HepG2 (cell line): ENCODE measurements around the gene NRN1L. TPM values are rescaled to one million over a fixed set of nuclear protein-coding genes. Genes with fewer than 3 reads are reported as not detected.

Experiments
- AHDC1 ChIP-seq: sonication (generic); formaldehyde crosslinking; IDR thresholded peaks from 2 replicates; pipeline ENCODE4 v1.5.1; 2020; ENCODE audit warnings: mild to moderate bottlenecking, missing genetic modification reagents, borderline replicate concordance
- ATAD3A ChIP-seq: sonication (generic); formaldehyde crosslinking; IDR thresholded peaks from 2 replicates; pipeline ENCODE4 v1.4.0; 2020; ENCODE audit warnings: missing genetic modification reagents
- FOXO1 ChIP-seq: sonication (generic); formaldehyde crosslinking; IDR thresholded peaks from 2 replicates; pipeline ENCODE4 v1.4.0; 2020; ENCODE audit warnings: missing genetic modification reagents
- MBNL3 ChIP-seq: fragments of 250-450 bp; sonication (Bioruptor Pico); conservative IDR thresholded peaks from 2 replicates; pipeline ENCODE4 v1.8.0; 2022; ENCODE audit warnings: mild to moderate bottlenecking, inconsistent platforms
- POLR2G ChIP-seq: fragments of 200-400 bp; formaldehyde crosslinking; IDR thresholded peaks from 2 replicates; pipeline ENCODE4 v1.6.1; 2018; ENCODE audit warnings: mild to moderate bottlenecking, low read depth, low read length, moderate library complexity
- THYN1 ChIP-seq: sonication (generic); formaldehyde crosslinking; IDR thresholded peaks from 2 replicates; pipeline ENCODE4 v1.8.1; 2023; ENCODE audit warnings: low read depth, mild to moderate bottlenecking, moderate library complexity, missing genetic modification reagents, borderline replicate concordance
- ZC3H13 ChIP-seq: sonication (generic); formaldehyde crosslinking; IDR thresholded peaks from 2 replicates; pipeline ENCODE4 v1.8.1; 2023; ENCODE audit warnings: mild to moderate bottlenecking, missing genetic modification reagents, moderate library complexity
- ZNF235 ChIP-seq: sonication (generic); formaldehyde crosslinking; IDR thresholded peaks from 2 replicates; pipeline ENCODE4 v1.8.1; 2023; ENCODE audit warnings: mild to moderate bottlenecking, missing genetic modification reagents, borderline replicate concordance
- ZNF30 ChIP-seq: sonication (generic); formaldehyde crosslinking; IDR thresholded peaks from 2 replicates; pipeline ENCODE4 v1.5.0; 2020; ENCODE audit warnings: mild to moderate bottlenecking, missing genetic modification reagents
- ZNF441 ChIP-seq: sonication (generic); formaldehyde crosslinking; IDR thresholded peaks from 2 replicates; pipeline ENCODE4 v1.7.0; 2021; ENCODE audit warnings: missing genetic modification reagents, borderline replicate concordance
- ZNF580 ChIP-seq: IDR thresholded peaks from 2 replicates; pipeline ENCODE4 v1.6.1; 2016; ENCODE audit warnings: low read depth, borderline replicate concordance
- ZNF660 ChIP-seq: sonication (generic); formaldehyde crosslinking; IDR thresholded peaks from 2 replicates; pipeline ENCODE4 v1.5.1; 2020; ENCODE audit warnings: mild to moderate bottlenecking, low read depth, missing genetic modification reagents, borderline replicate concordance
- ZNF777 ChIP-seq: sonication (generic); formaldehyde crosslinking; IDR thresholded peaks from 2 replicates; pipeline ENCODE4 v1.4.0; 2020; ENCODE audit warnings: missing genetic modification reagents
- ZNF784 ChIP-seq: sonication (generic); formaldehyde crosslinking; IDR thresholded peaks from 2 replicates; pipeline ENCODE4 v1.5.1; 2020; ENCODE audit warnings: missing genetic modification reagents, mild to moderate bottlenecking, borderline replicate concordance
- ZSCAN5A ChIP-seq: sonication (generic); formaldehyde crosslinking; IDR thresholded peaks from 2 replicates; pipeline ENCODE4 v1.8.0; 2022; ENCODE audit warnings: mild to moderate bottlenecking, missing genetic modification reagents, borderline replicate concordance
- polyA plus RNA-seq, 8 experiments: library from polyadenylated mRNA; depleted of rRNA in 3 of 8; stranded (reverse) in 7 of 8; unstranded in 1 of 8; fragments of >200 nt; fragmentation: Illumina TruSeq in 4 of 8; extraction: Trizol in 4 of 8; gene quantifications; 2 replicates each; pipeline versions ENCODE4 v1.2.1 to v1.2.3, GENCODE V29; 2011 to 2016; ENCODE audit warnings: low read depth in 4 of 8, missing spikeins in 1 of 8, mixed read lengths in 1 of 8; ENCODE audit not compliant: insufficient read depth in 1 of 8
- total RNA-seq, 5 experiments: library from RNA; depleted of rRNA; stranded (reverse); fragments of >200 nt; fragmentation: Illumina TruSeq; extraction: Trizol; gene quantifications; 2 replicates each; pipeline ENCODE4 v1.2.3, GENCODE V29; 2016; ENCODE audit warnings: low read depth in 1 of 5
- TF ChIP-seq, protein P1 (sequence below): sonication (generic); formaldehyde crosslinking; IDR thresholded peaks from 2 replicates; pipeline ENCODE4 v1.4.0; 2020; ENCODE audit warnings: missing genetic modification reagents

The NRN1L gene
- total and polyA plus RNA-seq, 2 of the 13 experiments (the other 11 are each of a cell fraction or from before 2014, with no cell fraction given), result 0.53 to 1.2 TPM

- TF ChIP-seq, protein P1, sequence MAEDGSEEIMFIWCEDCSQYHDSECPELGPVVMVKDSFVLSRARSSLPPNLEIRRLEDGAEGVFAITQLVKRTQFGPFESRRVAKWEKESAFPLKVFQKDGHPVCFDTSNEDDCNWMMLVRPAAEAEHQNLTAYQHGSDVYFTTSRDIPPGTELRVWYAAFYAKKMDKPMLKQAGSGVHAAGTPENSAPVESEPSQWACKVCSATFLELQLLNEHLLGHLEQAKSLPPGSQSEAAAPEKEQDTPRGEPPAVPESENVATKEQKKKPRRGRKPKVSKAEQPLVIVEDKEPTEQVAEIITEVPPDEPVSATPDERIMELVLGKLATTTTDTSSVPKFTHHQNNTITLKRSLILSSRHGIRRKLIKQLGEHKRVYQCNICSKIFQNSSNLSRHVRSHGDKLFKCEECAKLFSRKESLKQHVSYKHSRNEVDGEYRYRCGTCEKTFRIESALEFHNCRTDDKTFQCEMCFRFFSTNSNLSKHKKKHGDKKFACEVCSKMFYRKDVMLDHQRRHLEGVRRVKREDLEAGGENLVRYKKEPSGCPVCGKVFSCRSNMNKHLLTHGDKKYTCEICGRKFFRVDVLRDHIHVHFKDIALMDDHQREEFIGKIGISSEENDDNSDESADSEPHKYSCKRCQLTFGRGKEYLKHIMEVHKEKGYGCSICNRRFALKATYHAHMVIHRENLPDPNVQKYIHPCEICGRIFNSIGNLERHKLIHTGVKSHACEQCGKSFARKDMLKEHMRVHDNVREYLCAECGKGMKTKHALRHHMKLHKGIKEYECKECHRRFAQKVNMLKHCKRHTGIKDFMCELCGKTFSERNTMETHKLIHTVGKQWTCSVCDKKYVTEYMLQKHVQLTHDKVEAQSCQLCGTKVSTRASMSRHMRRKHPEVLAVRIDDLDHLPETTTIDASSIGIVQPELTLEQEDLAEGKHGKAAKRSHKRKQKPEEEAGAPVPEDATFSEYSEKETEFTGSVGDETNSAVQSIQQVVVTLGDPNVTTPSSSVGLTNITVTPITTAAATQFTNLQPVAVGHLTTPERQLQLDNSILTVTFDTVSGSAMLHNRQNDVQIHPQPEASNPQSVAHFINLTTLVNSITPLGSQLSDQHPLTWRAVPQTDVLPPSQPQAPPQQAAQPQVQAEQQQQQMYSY (CRISPR knock-in tag), result no peak
- TF ChIP-seq ZNF235 (CRISPR knock-in tag) (no peak), AHDC1 (CRISPR knock-in tag) (no peak), ZNF777 (CRISPR knock-in tag) (peak; percentile 6; the same call in 1 of the 2 replicates), FOXO1 (CRISPR knock-in tag) (no peak), ATAD3A (CRISPR knock-in tag) (no peak), ZNF784 (CRISPR knock-in tag) (no peak), THYN1 (CRISPR knock-in tag) (no peak), ZC3H13 (CRISPR knock-in tag) (peak; percentile 23; the same call in 1 of the 2 replicates), ZNF580 (CRISPR knock-in tag) (no peak), ZNF30 (CRISPR knock-in tag) (0 out of 2 replicates have a peak, but pooled peaks have one; percentile 52), POLR2G (peak; percentile 53), ZSCAN5A (0 out of 2 replicates have a peak, but pooled peaks have one; percentile 45), MBNL3 (CRISPR knock-in tag) (no peak), ZNF660 (CRISPR knock-in tag) (no peak), ZNF441 (0 out of 2 replicates have a peak, but pooled peaks have one; percentile 5)
Measured at GRCh38 chr16:67934306-67935100, 49.8 kb downstream of the NRN1L start (continued).
